H1 (cell line): ENCODE measurements around the gene MAD2L1BP. TPM values are rescaled to one million over a fixed set of nuclear protein-coding genes. Genes with fewer than 3 reads are reported as not detected.

ENCODE experiments used
- CBX8 ChIP-seq: fragments of 300-800, 300-1000 bp; sonication (generic); IDR thresholded peaks from 2 replicates; pipeline ENCODE4 v1.7.1; 2016; ENCODE audit warnings: low read depth, low read length, borderline replicate concordance
- CHD2 ChIP-seq: IDR thresholded peaks from 2 replicates; pipeline ENCODE4 v1.6.1; 2012; ENCODE audit warnings: low read length, improper control_type of control experiment
- CTBP2 ChIP-seq: IDR thresholded peaks from 2 replicates; pipeline ENCODE4 v1.7.0; 2011; ENCODE audit warnings: borderline replicate concordance, mild to moderate bottlenecking, moderate library complexity, mixed read lengths, low read length; ENCODE audit not compliant: insufficient read depth, insufficient read length
- NRF1 ChIP-seq: IDR thresholded peaks from 2 replicates; pipeline ENCODE4 v1.6.1; 2011; ENCODE audit warnings: mild to moderate bottlenecking, low read depth, low read length, improper control_type of control experiment
- SP1 ChIP-seq: IDR thresholded peaks from 2 replicates; pipeline ENCODE4 v1.6.1; 2011; ENCODE audit warnings: low read depth, low read length
- TBP ChIP-seq: IDR thresholded peaks from 2 replicates; pipeline ENCODE4 v1.6.1; 2011; ENCODE audit warnings: low read depth, low read length, improper control_type of control experiment
- YY1 ChIP-seq: IDR thresholded peaks from 2 replicates; pipeline ENCODE4 v1.6.1; 2011; ENCODE audit warnings: low read depth, mild to moderate bottlenecking, low read length
- polyA plus RNA-seq, 7 experiments: library from polyadenylated mRNA; depleted of rRNA in 3 of 7; stranded (reverse) in 5 of 7; unstranded in 2 of 7; fragments of >200 nt in 5 of 7; fragments of 200-250 nt in 2 of 7; gene quantifications; 1 replicate in 5 of 7; 2 replicates in 1 of 7; 4 replicates in 1 of 7; pipeline versions ENCODE4 v1.2.1 to v1.2.3, GENCODE V29; 2011 to 2013; ENCODE audit warnings: missing spikeins in 2 of 7, mixed read lengths in 2 of 7
- total RNA-seq: library from RNA; stranded (reverse); fragmentation: NEBNext Ultra II Directional; extraction: Animal tissue kit (Norgen Biotek cat#: 25700); gene quantifications from 2 replicates; pipeline ENCODE4 v1.2.1, GENCODE V29; 2021

MAD2L1BP gene
- total and polyA plus RNA-seq, 2 of the 8 experiments (the other 6 are each of a cell fraction or from before 2014, with no cell fraction given) = 35.5 to 70.0 TPM

DNA sequence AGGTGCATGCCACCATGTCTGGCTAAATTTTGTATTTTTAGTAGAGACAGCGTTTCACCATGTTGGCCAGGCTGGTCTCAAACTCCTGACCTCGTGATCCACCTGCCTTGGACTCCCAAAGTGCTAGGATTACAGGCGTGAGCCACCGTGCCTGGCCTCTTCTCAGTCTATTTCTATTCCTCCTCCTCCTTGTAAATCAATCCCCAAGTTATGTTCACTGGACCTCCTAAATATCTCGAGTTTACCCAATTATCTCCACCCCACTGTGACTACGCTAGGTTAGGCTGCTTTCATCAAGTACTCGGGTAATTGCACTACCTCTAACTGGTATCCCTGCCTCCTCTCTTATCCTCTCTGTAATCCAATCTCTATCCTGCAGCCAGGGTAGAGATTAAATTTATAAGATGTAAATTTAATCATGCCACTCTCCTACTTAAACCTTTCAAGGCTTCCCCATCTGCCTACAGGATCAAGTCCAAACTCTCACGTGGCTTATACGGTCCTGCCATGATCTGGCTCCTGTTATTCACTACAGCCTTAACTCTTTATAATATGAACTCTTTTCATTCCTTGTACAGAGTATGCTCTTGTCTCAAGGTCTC is 837 bp upstream of the MAD2L1BP start (continued):
- no peak for TF ChIP-seq CTBP2
- no peak for TF ChIP-seq NRF1
- no peak for TF ChIP-seq SP1
- no peak for TF ChIP-seq CHD2
- no peak for TF ChIP-seq CBX8
- TF ChIP-seq TBP = no peak
- TF ChIP-seq YY1 = no peak
